Measurements from ENCODE around the gene COX19.

The COX19 gene, protein sequence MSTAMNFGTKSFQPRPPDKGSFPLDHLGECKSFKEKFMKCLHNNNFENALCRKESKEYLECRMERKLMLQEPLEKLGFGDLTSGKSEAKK

GRCh38 chr7:974820-975681 lies at the start of gene COX19:
Gene COX19, minus strand, starts transcription at chr7:975549. Its CDS starts 40 bp downstream, at chr7:975509.
- Histone ChIP-seq H3K27ac (ENCODE audit: low read depth in 2 of 2, low read length in 2 of 2) (peak within 1 kb of the TSS; percentile 96 to 97), H3K4me3 (ENCODE audit: low read length in 2 of 2) (peak within 1 kb of the TSS; percentile 77 to 81), H3K9me3 (ENCODE audit: control insufficient read depth in 2 of 2, low read length in 2 of 2) (no peaks in the 10 kb centered on the region), H3K27me3 (ENCODE audit: control insufficient read depth in 2 of 2, insufficient read depth in 2 of 2, low read length in 2 of 2) (no peaks in the 10 kb centered on the region), H3K4me1 (ENCODE audit: control insufficient read depth in 2 of 2, insufficient read depth in 2 of 2, low read length in 2 of 2) (peaks cover 38% of the 10 kb centered on the region in 2 donors), H3K36me3 (ENCODE audit: control insufficient read depth in 2 of 2, insufficient read depth in 2 of 2, low read length in 2 of 2) (peaks cover 16 to 25% of the 10 kb centered on the region in 2 donors), H3K9ac (ENCODE audit: low read depth in 1 of 2, low read length in 2 of 2) (peak within 1 kb of the TSS; percentile 85 to 89)

GRCh38 chr7:1024331-1024841 lies 49.0 kb upstream of the COX19 start:
- H3K4me1 ChIP-seq (ENCODE audit: control insufficient read depth in 2 of 2, insufficient read depth in 2 of 2, low read length in 2 of 2) = peaks cover 9 to 23% of the 10 kb centered on the region in 2 donors
- H3K36me3 ChIP-seq (ENCODE audit: control insufficient read depth in 2 of 2, insufficient read depth in 2 of 2, low read length in 2 of 2) = peaks cover 0 to 3% of the 10 kb centered on the region in 2 donors
- no peaks in the 10 kb centered on the region for H3K27me3 ChIP-seq (ENCODE audit: control insufficient read depth in 2 of 2, insufficient read depth in 2 of 2, low read length in 2 of 2)
- H3K27ac ChIP-seq (ENCODE audit: low read depth in 2 of 2, low read length in 2 of 2) = peak overlapping the region in 1 of 2 donors; percentile 38
- H3K9ac ChIP-seq (ENCODE audit: low read depth in 1 of 2, low read length in 2 of 2) = no peak overlapping the region
- no peaks in the 10 kb centered on the region for H3K9me3 ChIP-seq (ENCODE audit: control insufficient read depth in 2 of 2, low read length in 2 of 2)
- H3K4me3 ChIP-seq (ENCODE audit: low read length in 2 of 2) = no peak overlapping the region

DNA sequence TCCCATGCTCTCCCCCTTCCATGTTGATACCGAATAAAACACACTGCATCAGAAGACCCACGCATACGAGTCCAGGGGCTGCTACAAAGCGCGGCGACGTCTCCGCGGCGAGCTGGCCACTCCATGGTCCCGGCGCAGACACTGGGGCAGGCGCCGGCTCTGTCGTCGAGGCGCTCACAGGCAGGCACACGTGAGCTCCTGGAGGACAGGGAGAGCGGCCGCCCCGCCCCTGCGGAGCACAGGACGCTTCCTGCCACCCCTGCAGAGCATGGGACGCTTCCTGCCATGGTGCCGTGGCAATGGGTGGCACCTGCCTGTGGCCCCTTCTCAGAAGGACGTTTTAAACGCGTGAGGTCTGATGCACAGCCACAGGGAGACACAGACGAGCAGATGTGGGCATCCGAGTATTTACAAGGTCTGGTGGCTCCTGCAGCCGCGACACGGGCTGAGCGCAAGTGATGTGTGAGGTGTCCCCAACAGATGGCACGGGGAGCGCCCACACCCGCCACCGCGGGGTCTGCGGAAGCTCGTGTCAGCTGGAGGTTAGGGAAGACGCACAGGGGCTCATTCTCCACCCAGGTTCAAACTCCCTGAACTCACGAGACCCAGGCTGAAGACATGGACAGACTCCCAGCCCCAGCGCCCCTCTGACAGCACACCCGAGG lies 47.6 kb upstream of the COX19 start:
- H3K27ac ChIP-seq (ENCODE audit: low read depth in 2 of 2, low read length in 2 of 2) = no peak overlapping the region
- peaks cover 0 to 3% of the 10 kb centered on the region in 2 donors for H3K36me3 ChIP-seq (ENCODE audit: control insufficient read depth in 2 of 2, insufficient read depth in 2 of 2, low read length in 2 of 2)
- H3K4me3 ChIP-seq (ENCODE audit: low read length in 2 of 2) = no peak overlapping the region
- peaks cover 0 to 14% of the 10 kb centered on the region in 2 donors for H3K4me1 ChIP-seq (ENCODE audit: control insufficient read depth in 2 of 2, insufficient read depth in 2 of 2, low read length in 2 of 2)
- no peaks in the 10 kb centered on the region for H3K9me3 ChIP-seq (ENCODE audit: control insufficient read depth in 2 of 2, low read length in 2 of 2)
- H3K9ac ChIP-seq (ENCODE audit: low read depth in 1 of 2, low read length in 2 of 2) = no peak overlapping the region
- H3K27me3 ChIP-seq (ENCODE audit: control insufficient read depth in 2 of 2, insufficient read depth in 2 of 2, low read length in 2 of 2) = no peaks in the 10 kb centered on the region

GRCh38 chr7:1022356-1022755 lies 47.0 kb upstream of the COX19 start:
- Histone ChIP-seq H3K4me1 (ENCODE audit: control insufficient read depth in 2 of 2, insufficient read depth in 2 of 2, low read length in 2 of 2) (peaks cover 0 to 12% of the 10 kb centered on the region in 2 donors), H3K9ac (ENCODE audit: low read depth in 1 of 2, low read length in 2 of 2) (no peak overlapping the region), H3K4me3 (ENCODE audit: low read length in 2 of 2) (no peak overlapping the region), H3K27me3 (ENCODE audit: control insufficient read depth in 2 of 2, insufficient read depth in 2 of 2, low read length in 2 of 2) (no peaks in the 10 kb centered on the region), H3K27ac (ENCODE audit: low read depth in 2 of 2, low read length in 2 of 2) (no peak overlapping the region), H3K9me3 (ENCODE audit: control insufficient read depth in 2 of 2, low read length in 2 of 2) (no peaks in the 10 kb centered on the region), H3K36me3 (ENCODE audit: control insufficient read depth in 2 of 2, insufficient read depth in 2 of 2, low read length in 2 of 2) (peaks cover 0 to 3% of the 10 kb centered on the region in 2 donors)

GRCh38 chr7:1021931-1022330 lies 46.6 kb upstream of the COX19 start:
- Histone ChIP-seq H3K36me3 (ENCODE audit: control insufficient read depth in 2 of 2, insufficient read depth in 2 of 2, low read length in 2 of 2) (peaks cover 0 to 3% of the 10 kb centered on the region in 2 donors), H3K4me1 (ENCODE audit: control insufficient read depth in 2 of 2, insufficient read depth in 2 of 2, low read length in 2 of 2) (peaks cover 0 to 9% of the 10 kb centered on the region in 2 donors), H3K9me3 (ENCODE audit: control insufficient read depth in 2 of 2, low read length in 2 of 2) (no peaks in the 10 kb centered on the region), H3K9ac (ENCODE audit: low read depth in 1 of 2, low read length in 2 of 2) (no peak overlapping the region), H3K27me3 (ENCODE audit: control insufficient read depth in 2 of 2, insufficient read depth in 2 of 2, low read length in 2 of 2) (no peaks in the 10 kb centered on the region), H3K27ac (ENCODE audit: low read depth in 2 of 2, low read length in 2 of 2) (no peak overlapping the region), H3K4me3 (ENCODE audit: low read length in 2 of 2) (no peak overlapping the region)

DNA sequence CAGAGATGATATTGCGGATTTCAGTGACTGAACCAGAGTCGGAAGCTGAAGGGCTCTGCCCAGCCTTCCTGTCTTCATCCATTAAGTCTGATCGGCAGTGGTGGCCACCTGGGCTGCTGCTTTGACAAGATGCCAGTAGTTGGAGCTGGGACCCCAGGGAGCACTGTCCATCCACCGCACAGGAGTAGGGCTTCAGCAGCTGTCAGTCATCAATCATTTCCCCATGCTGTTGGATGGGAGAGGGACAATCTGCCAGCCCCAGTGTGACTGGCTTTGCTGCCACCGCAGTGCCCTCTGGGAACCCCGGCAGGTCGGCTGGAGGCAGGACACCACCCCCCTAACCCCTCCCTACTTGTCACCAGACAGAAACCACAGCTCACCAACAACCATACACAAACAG lies 46.0 kb upstream of the COX19 start:
- Histone ChIP-seq H3K9me3 (ENCODE audit: control insufficient read depth in 2 of 2, low read length in 2 of 2) (no peaks in the 10 kb centered on the region), H3K4me3 (ENCODE audit: low read length in 2 of 2) (no peak overlapping the region), H3K27me3 (ENCODE audit: control insufficient read depth in 2 of 2, insufficient read depth in 2 of 2, low read length in 2 of 2) (no peaks in the 10 kb centered on the region), H3K27ac (ENCODE audit: low read depth in 2 of 2, low read length in 2 of 2) (no peak overlapping the region), H3K4me1 (ENCODE audit: control insufficient read depth in 2 of 2, insufficient read depth in 2 of 2, low read length in 2 of 2) (peaks cover 0 to 9% of the 10 kb centered on the region in 2 donors), H3K9ac (ENCODE audit: low read depth in 1 of 2, low read length in 2 of 2) (no peak overlapping the region), H3K36me3 (ENCODE audit: control insufficient read depth in 2 of 2, insufficient read depth in 2 of 2, low read length in 2 of 2) (peaks cover 0 to 3% of the 10 kb centered on the region in 2 donors)

DNA sequence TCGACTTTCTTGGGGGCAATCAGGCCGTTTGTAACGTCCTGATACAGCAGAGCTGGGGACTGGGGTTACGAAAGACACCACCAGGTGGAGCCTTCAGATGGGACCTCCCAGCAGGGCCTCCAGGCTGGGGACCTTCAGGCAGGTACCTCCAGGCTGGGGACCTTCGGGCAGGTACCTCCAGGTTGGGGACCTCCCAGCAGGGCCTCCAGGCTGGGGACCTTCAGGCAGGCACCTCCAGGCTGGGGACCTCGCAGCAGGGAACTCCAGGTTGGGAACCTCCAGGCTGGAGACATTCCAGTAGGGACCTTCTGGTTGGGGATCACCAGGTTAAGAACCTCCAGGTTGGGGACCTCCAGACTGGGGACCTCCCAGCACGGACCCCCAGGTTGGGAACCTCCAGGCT lies 45.5 kb upstream of the COX19 start:
- H3K4me3 ChIP-seq (ENCODE audit: low read length in 2 of 2) = no peak overlapping the region
- no peak overlapping the region for H3K27ac ChIP-seq (ENCODE audit: low read depth in 2 of 2, low read length in 2 of 2)
- peaks cover 0 to 9% of the 10 kb centered on the region in 2 donors for H3K4me1 ChIP-seq (ENCODE audit: control insufficient read depth in 2 of 2, insufficient read depth in 2 of 2, low read length in 2 of 2)
- H3K9ac ChIP-seq (ENCODE audit: low read depth in 1 of 2, low read length in 2 of 2) = no peak overlapping the region
- no peaks in the 10 kb centered on the region for H3K9me3 ChIP-seq (ENCODE audit: control insufficient read depth in 2 of 2, low read length in 2 of 2)
- H3K27me3 ChIP-seq (ENCODE audit: control insufficient read depth in 2 of 2, insufficient read depth in 2 of 2, low read length in 2 of 2) = no peaks in the 10 kb centered on the region
- peaks cover 0 to 3% of the 10 kb centered on the region in 2 donors for H3K36me3 ChIP-seq (ENCODE audit: control insufficient read depth in 2 of 2, insufficient read depth in 2 of 2, low read length in 2 of 2)

- peaks cover 0 to 4% of the 10 kb centered on the region in 2 donors for H3K4me1 ChIP-seq (ENCODE audit: control insufficient read depth in 2 of 2, insufficient read depth in 2 of 2, low read length in 2 of 2)
- no peak overlapping the region for H3K4me3 ChIP-seq (ENCODE audit: low read length in 2 of 2)
- H3K36me3 ChIP-seq (ENCODE audit: control insufficient read depth in 2 of 2, insufficient read depth in 2 of 2, low read length in 2 of 2) = no peaks in the 10 kb centered on the region
- no peak overlapping the region for H3K27ac ChIP-seq (ENCODE audit: low read depth in 2 of 2, low read length in 2 of 2)
- no peaks in the 10 kb centered on the region for H3K27me3 ChIP-seq (ENCODE audit: control insufficient read depth in 2 of 2, insufficient read depth in 2 of 2, low read length in 2 of 2)
- H3K9me3 ChIP-seq (ENCODE audit: control insufficient read depth in 2 of 2, low read length in 2 of 2) = no peaks in the 10 kb centered on the region
- H3K9ac ChIP-seq (ENCODE audit: low read depth in 1 of 2, low read length in 2 of 2) = no peak overlapping the region
Observed at GRCh38 chr7:1019789-1020610, 44.7 kb upstream of the COX19 start.

DNA sequence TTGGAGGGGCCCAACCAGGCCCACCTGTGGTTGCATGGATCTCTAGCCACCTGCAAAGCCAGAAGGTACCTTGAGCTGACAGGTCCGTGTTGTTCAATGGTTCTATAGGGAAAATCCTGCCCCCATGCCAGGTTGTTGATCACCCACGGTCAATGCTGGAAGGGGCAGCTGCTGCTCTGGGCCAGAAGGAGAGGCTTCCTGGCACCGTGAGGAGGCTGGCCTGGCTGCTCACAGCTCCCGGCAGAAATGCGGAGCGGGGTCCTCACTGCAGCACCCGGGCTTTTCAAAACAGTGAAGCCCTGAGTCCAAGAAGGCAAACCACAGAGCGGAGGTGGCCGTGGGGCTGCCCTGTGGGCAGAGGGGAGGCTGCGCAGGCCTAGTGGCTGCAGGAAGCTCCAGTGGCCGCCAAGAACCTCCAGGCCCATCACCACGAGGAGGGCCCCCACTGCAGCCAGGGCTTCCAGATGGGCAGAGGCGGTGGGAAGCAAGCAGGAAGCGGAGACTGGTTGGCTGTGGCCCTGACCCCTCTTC lies 44.0 kb upstream of the COX19 start:
- Histone ChIP-seq H3K4me3 (ENCODE audit: low read length in 2 of 2) (no peak overlapping the region), H3K9ac (ENCODE audit: low read depth in 1 of 2, low read length in 2 of 2) (no peak overlapping the region), H3K27ac (ENCODE audit: low read depth in 2 of 2, low read length in 2 of 2) (no peak overlapping the region), H3K36me3 (ENCODE audit: control insufficient read depth in 2 of 2, insufficient read depth in 2 of 2, low read length in 2 of 2) (no peaks in the 10 kb centered on the region), H3K9me3 (ENCODE audit: control insufficient read depth in 2 of 2, low read length in 2 of 2) (no peaks in the 10 kb centered on the region), H3K27me3 (ENCODE audit: control insufficient read depth in 2 of 2, insufficient read depth in 2 of 2, low read length in 2 of 2) (no peaks in the 10 kb centered on the region), H3K4me1 (ENCODE audit: control insufficient read depth in 2 of 2, insufficient read depth in 2 of 2, low read length in 2 of 2) (no peaks in the 10 kb centered on the region)

All from mucosa of rectum (tissue), 2 donors.